ENCODE results near the gene FNDC5. TPM values are rescaled to one million over a fixed set of nuclear protein-coding genes. Genes with fewer than 3 reads are reported as not detected.

Gene FNDC5
- total RNA-seq, 3 donors from 2014 or later (not counting 1 experiment from before 2014, with no cell fraction given): 0.36 TPM; not detected in 2

DNA sequence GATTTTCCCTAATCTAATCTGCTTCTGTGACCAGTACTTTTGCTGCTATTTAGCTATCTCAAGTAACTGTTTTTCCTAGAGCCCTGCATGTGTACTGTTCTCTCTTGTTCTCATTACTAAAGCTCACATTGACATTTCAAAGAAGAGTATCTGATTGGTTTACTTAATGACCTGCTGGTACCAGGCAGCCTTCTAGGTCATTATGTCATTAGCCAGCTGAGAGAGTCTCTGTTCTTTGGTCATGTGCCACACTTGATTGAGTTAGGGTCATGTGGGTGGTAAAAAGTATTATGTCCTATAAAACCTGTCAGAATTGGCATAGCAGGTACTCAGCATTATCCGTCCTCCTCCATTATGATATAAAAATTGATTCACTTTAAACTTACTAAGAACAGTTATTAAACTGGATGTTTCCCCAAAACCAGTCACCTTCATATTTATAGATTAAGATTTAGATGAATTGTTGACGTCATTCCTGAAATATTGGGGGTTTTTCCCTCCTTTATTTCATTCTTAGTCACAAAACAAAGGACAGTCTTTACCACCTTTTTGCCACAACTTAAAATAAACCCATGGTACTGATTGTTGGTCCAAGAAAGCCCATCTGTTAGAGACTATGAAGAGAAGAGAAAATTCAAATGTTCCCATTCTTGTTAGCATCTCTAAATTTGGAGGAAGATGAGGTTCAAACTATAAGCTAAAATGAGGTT, 22.2 kb downstream of the FNDC5 start:
- H3K4me3 ChIP-seq (ENCODE audit: low read length): no peak overlapping the region
- no peak overlapping the region for H3K27ac ChIP-seq (ENCODE audit: low read length)
- no peak overlapping the region for H3K27ac Mint-ChIP-seq
- H3K9me3 ChIP-seq (ENCODE audit: control insufficient read depth, insufficient read depth, low read length): no peaks in the 10 kb centered on the region
- WGBS (ENCODE audit: insufficient coverage): no CpG with 5 or more reads among the region's 2 CpGs
- H3K4me3 Mint-ChIP-seq: no peak overlapping the region
- TF ChIP-seq, protein P1, sequence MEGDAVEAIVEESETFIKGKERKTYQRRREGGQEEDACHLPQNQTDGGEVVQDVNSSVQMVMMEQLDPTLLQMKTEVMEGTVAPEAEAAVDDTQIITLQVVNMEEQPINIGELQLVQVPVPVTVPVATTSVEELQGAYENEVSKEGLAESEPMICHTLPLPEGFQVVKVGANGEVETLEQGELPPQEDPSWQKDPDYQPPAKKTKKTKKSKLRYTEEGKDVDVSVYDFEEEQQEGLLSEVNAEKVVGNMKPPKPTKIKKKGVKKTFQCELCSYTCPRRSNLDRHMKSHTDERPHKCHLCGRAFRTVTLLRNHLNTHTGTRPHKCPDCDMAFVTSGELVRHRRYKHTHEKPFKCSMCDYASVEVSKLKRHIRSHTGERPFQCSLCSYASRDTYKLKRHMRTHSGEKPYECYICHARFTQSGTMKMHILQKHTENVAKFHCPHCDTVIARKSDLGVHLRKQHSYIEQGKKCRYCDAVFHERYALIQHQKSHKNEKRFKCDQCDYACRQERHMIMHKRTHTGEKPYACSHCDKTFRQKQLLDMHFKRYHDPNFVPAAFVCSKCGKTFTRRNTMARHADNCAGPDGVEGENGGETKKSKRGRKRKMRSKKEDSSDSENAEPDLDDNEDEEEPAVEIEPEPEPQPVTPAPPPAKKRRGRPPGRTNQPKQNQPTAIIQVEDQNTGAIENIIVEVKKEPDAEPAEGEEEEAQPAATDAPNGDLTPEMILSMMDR (IDR thresholded peaks at IDR 0.05): no peak
- H3K27me3 Mint-ChIP-seq (ENCODE audit: low read depth in 2 of 2): no peaks in the 10 kb centered on the region
- no peak for ATAC-seq
- DNase-seq: no peak
- H3K27me3 ChIP-seq (ENCODE audit: control insufficient read depth, insufficient read depth, low read length): no peaks in the 10 kb centered on the region
- intact Hi-C loops (cut with micrococcal nuclease): no loop called here
- peaks cover 50% of the 10 kb centered on the region for H3K36me3 ChIP-seq (ENCODE audit: control insufficient read depth, insufficient read depth, low read length)
- H3K4me1 Mint-ChIP-seq: peaks cover 0 to 3% of the 10 kb centered on the region in 2 donors
- H3K36me3 Mint-ChIP-seq: no peaks in the 10 kb centered on the region
- H3K9me3 Mint-ChIP-seq: peaks cover 0 to 3% of the 10 kb centered on the region in 2 donors
- H3K4me1 ChIP-seq (ENCODE audit: control insufficient read depth, insufficient read depth, low read length): no peaks in the 10 kb centered on the region

DNA sequence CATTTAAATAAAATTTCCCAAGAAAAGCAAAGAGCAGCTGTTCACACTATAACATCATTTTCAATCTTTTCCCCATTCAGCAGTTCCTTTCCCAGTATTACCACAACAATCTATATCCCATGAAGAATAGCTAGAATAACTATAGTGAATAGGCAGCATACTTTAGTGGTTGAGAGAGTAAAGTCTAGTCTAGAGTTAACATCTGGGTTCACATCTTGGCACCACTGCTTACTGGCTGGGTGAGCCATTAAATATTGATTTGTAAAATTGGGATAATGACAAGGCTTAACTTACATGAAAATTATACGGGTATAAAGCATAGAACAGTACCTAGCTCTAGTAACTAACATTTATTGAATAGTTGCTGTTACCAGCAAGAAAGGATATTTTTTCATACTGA, 38.8 kb downstream of the FNDC5 start:
- Mint-ChIP-seq H3K27me3 (ENCODE audit: low read depth in 2 of 2) (no peaks in the 10 kb centered on the region), H3K9me3 (no peaks in the 10 kb centered on the region), H3K4me1 (peaks cover 5 to 11% of the 10 kb centered on the region in 2 donors), H3K4me3 (no peak overlapping the region), H3K27ac (peak overlapping the region; percentile 19 to 27), H3K36me3 (peaks cover 15% of the 10 kb centered on the region)
- DNase-seq (no peak), ATAC-seq (no peak)
- H3K9me3 ChIP-seq (ENCODE audit: control insufficient read depth, insufficient read depth, low read length): no peaks in the 10 kb centered on the region
- H3K36me3 ChIP-seq (ENCODE audit: control insufficient read depth, insufficient read depth, low read length): peaks cover 74% of the 10 kb centered on the region
- no peaks in the 10 kb centered on the region for H3K27me3 ChIP-seq (ENCODE audit: control insufficient read depth, insufficient read depth, low read length)
- H3K27ac ChIP-seq (ENCODE audit: low read length): no peak overlapping the region
- TF ChIP-seq, protein P1 (IDR thresholded peaks at IDR 0.05): no peak
- no peak overlapping the region for H3K4me3 ChIP-seq (ENCODE audit: low read length)
- WGBS (ENCODE audit: insufficient coverage): no CpG with 5 or more reads among the region's 1 CpG
- H3K4me1 ChIP-seq (ENCODE audit: control insufficient read depth, insufficient read depth, low read length): no peaks in the 10 kb centered on the region
- intact Hi-C loops (cut with micrococcal nuclease): no loop called here

DNA sequence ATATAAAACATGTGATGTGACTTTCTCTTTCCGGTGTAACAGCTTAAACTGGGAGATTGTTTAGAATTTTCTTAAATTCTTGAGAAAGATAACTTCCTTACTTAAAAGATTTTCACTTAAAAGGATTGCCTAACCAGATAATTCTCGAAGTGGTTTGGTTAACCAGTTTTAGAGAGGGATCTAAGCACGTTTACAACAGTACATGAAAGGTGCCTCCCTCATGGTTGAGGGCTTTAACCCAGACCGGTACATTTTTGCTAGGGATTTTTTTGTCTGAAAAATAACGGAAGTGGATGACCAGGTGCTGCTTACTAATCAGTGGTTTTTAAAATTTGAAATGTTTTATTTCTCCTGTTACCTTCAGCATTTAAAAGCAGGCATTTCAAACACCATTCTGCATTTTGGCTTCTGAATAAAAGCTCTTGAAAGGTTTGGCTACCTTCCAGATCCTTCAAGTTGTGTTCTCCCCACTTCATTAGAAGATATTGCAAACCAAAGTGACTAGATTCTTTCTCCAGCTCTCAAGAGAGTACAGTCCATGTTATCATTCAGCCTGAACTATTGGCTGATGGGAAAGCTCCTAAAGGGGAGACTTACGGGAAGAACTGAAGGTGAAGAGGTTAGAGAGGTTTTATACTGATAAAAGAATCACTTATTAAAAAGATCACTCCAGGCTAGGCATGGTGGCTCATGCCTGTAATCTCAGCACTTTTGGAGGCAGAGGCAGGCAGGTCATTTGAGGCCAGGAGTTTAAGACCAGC, 40.4 kb downstream of the FNDC5 start:
- peaks cover 24% of the 10 kb centered on the region for H3K36me3 Mint-ChIP-seq
- TF ChIP-seq, protein P1 (IDR thresholded peaks at IDR 0.05): no peak
- peak overlapping the region in 1 of 2 donors; percentile 5 for H3K27ac Mint-ChIP-seq
- ATAC-seq (no peak), DNase-seq (no peak)
- Histone ChIP-seq H3K27me3 (ENCODE audit: control insufficient read depth, insufficient read depth, low read length) (no peaks in the 10 kb centered on the region), H3K27ac (ENCODE audit: low read length) (no peak overlapping the region), H3K36me3 (ENCODE audit: control insufficient read depth, insufficient read depth, low read length) (peaks cover 87% of the 10 kb centered on the region), H3K4me1 (ENCODE audit: control insufficient read depth, insufficient read depth, low read length) (no peaks in the 10 kb centered on the region), H3K4me3 (ENCODE audit: low read length) (no peak overlapping the region), H3K9me3 (ENCODE audit: control insufficient read depth, insufficient read depth, low read length) (no peaks in the 10 kb centered on the region)
- no peaks in the 10 kb centered on the region for H3K27me3 Mint-ChIP-seq (ENCODE audit: low read depth in 2 of 2)
- intact Hi-C loops (cut with micrococcal nuclease): no loop called here
- peaks cover 10 to 16% of the 10 kb centered on the region in 2 donors for H3K4me1 Mint-ChIP-seq
- no peak overlapping the region for H3K4me3 Mint-ChIP-seq
- WGBS (ENCODE audit: insufficient coverage): 87% methylated on average over 4 of the region's 6 CpGs
- no peaks in the 10 kb centered on the region for H3K9me3 Mint-ChIP-seq

Data from natural killer cell (primary cell).